H1 (cell line): Measurements from ENCODE around the gene CAMSAP1. TPM values are rescaled to one million over a fixed set of nuclear protein-coding genes. Genes with fewer than 3 reads are reported as not detected.

ENCODE experiments used
- CTCF ChIA-PET: fragments of 300-600 bp; sonication (Branson Sonifier 250); formaldehyde crosslinking; loops from one replicate; lab custom pipeline; 2021; ENCODE audit not compliant: partially characterized antibody; lab: Charles Lee
- POLR2A ChIA-PET: fragments of 300-600 bp; sonication (Branson Sonifier 250); formaldehyde crosslinking; loops from one replicate; lab custom pipeline; 2021; ENCODE audit warnings: inconsistent platforms; ENCODE audit not compliant: partially characterized antibody; lab: Charles Lee
- DNase-seq, 2 experiments: peaks; one replicate each; pipeline versions ENCODE4 v3.0.0 to v3.0.0-alpha.2; 2010 to 2022; ENCODE audit warnings: low spot score in 2 of 2, low read depth in 1 of 2, mixed read lengths in 1 of 2
- FAIRE-seq: peaks from 2 replicates; lab custom pipeline; 2011; peaks lifted over from hg19 to GRCh38; lab: Jason Lieb, UNC
- H2AFZ ChIP-seq: 2 replicates; pipeline ENCODE4 v1.8.1; 2012; ENCODE audit warnings: low read length, inconsistent platforms
- H2AK5ac ChIP-seq: 2 replicates; pipeline ENCODE4 v1.6.1; 2013; ENCODE audit warnings: low read depth, low read length
- H2BK120ac ChIP-seq: replicated peaks from 2 replicates; pipeline ENCODE3; 2013; ENCODE audit warnings: low read depth, low read length, inconsistent platforms
- H2BK12ac ChIP-seq: 2 replicates; pipeline ENCODE4 v1.6.1; 2013; ENCODE audit warnings: low read depth, low read length
- H2BK15ac ChIP-seq: 2 replicates; pipeline ENCODE4 v1.6.1; 2013; ENCODE audit warnings: low read length
- H2BK20ac ChIP-seq: 2 replicates; pipeline ENCODE4 v1.6.1; 2013; ENCODE audit warnings: low read length
- H2BK5ac ChIP-seq: 2 replicates; pipeline ENCODE4 v1.6.1; 2013; ENCODE audit warnings: low read depth, low read length
- H3K14ac ChIP-seq: 2 replicates; pipeline ENCODE4 v1.6.1; 2013; ENCODE audit warnings: inconsistent platforms; ENCODE audit not compliant: insufficient read length
- H3K18ac ChIP-seq: 2 replicates; pipeline ENCODE4 v1.6.1; 2013; ENCODE audit warnings: low read length; ENCODE audit errors: extremely low read depth
- H3K23ac ChIP-seq: 2 replicates; pipeline ENCODE4 v1.6.1; 2013; ENCODE audit warnings: inconsistent platforms; ENCODE audit not compliant: insufficient read length
- H3K23me2 ChIP-seq: 2 replicates; pipeline ENCODE4 v1.6.1; 2013; ENCODE audit warnings: low read depth, low read length
- H3K27ac ChIP-seq: 2 replicates; pipeline ENCODE4 v1.6.1; 2011; ENCODE audit warnings: low read depth, low read length, inconsistent platforms
- H3K27me3 ChIP-seq, 4 experiments: replicated peaks in 1 of 4; 1 replicate in 1 of 4; 2 replicates in 3 of 4; pipeline versions ENCODE4 v1.6.1 to v1.8.1; 2011 to 2013; ENCODE audit warnings: low read length in 3 of 4, mild to moderate bottlenecking in 3 of 4, inconsistent platforms in 2 of 4, mixed read lengths in 2 of 4, moderate library complexity in 1 of 4; ENCODE audit not compliant: control insufficient read depth in 3 of 4, insufficient read depth in 3 of 4; ENCODE audit errors: extremely low read depth in 1 of 4
- H3K36me3 ChIP-seq, 4 experiments: 2 replicates each; pipeline versions ENCODE4 v1.6.1 to v1.8.1; 2011 to 2013; ENCODE audit warnings: mild to moderate bottlenecking in 4 of 4, low read length in 3 of 4, moderate library complexity in 2 of 4, control low read depth in 1 of 4, inconsistent platforms in 1 of 4; ENCODE audit not compliant: insufficient read depth in 4 of 4, control insufficient read depth in 2 of 4
- H3K4ac ChIP-seq: replicated peaks from 2 replicates; pipeline ENCODE3; 2013; ENCODE audit warnings: low read length, low read depth, mixed read lengths, inconsistent platforms; ENCODE audit not compliant: insufficient read length
- H3K4me1 ChIP-seq, 4 experiments: replicated peaks in 1 of 4; 1 replicate in 1 of 4; 2 replicates in 3 of 4; pipeline versions ENCODE4 v1.6.1 to v1.8.1; 2011 to 2013; ENCODE audit warnings: low read length in 3 of 4, inconsistent platforms in 2 of 4, mixed read lengths in 1 of 4; ENCODE audit not compliant: insufficient read depth in 4 of 4, control insufficient read depth in 3 of 4
- H3K4me2 ChIP-seq, 2 experiments: 2 replicates each; pipeline versions ENCODE4 v1.6.1 to v1.8.1; 2011 to 2013; ENCODE audit warnings: low read depth in 2 of 2, low read length in 2 of 2, control low read depth in 1 of 2, inconsistent platforms in 1 of 2, mild to moderate bottlenecking in 1 of 2; ENCODE audit not compliant: insufficient read depth in 1 of 2
- H3K4me3 ChIP-seq, 4 experiments: fragments of 200-600, 300-600 bp in 1 of 4; sonication (generic), shearing (Covaris generic), sonication (Bioruptor Twin) in 1 of 4; 2 replicates each; pipeline versions ENCODE4 v1.5.1 to v1.8.1; 2011 to 2016; ENCODE audit warnings: low read length in 4 of 4, low read depth in 3 of 4, control low read depth in 2 of 4, inconsistent platforms in 2 of 4, mild to moderate bottlenecking in 2 of 4, mixed read lengths in 1 of 4, moderate library complexity in 1 of 4; ENCODE audit not compliant: insufficient read depth in 2 of 4; ENCODE audit errors: extremely low read depth in 1 of 4
- H3K56ac ChIP-seq: replicated peaks from 2 replicates; pipeline ENCODE3; 2013; ENCODE audit warnings: low read depth, mild to moderate bottlenecking, mixed read lengths, low read length, inconsistent platforms; ENCODE audit not compliant: insufficient read length
- H3K79me1 ChIP-seq: 2 replicates; pipeline ENCODE4 v1.6.1; 2013; ENCODE audit warnings: low read depth, low read length, control low read depth
- H3K79me2 ChIP-seq, 2 experiments: 2 replicates each; pipeline versions ENCODE4 v1.6.1 to v1.8.1; 2012 to 2013; ENCODE audit warnings: low read length in 2 of 2, mild to moderate bottlenecking in 2 of 2, inconsistent platforms in 1 of 2; ENCODE audit not compliant: insufficient read depth in 2 of 2, control insufficient read depth in 1 of 2
- H3K9ac ChIP-seq, 4 experiments: replicated peaks in 1 of 4; 1 replicate in 1 of 4; 2 replicates in 3 of 4; pipeline versions ENCODE4 v1.6.1 to v1.8.1; 2011 to 2013; ENCODE audit warnings: low read depth in 3 of 4, low read length in 3 of 4, control low read depth in 2 of 4, mild to moderate bottlenecking in 2 of 4, moderate library complexity in 2 of 4, inconsistent platforms in 1 of 4; ENCODE audit errors: extremely low read depth in 1 of 4
- H3K9me3 ChIP-seq, 2 experiments: 2 replicates each; pipeline versions ENCODE4 v1.6.1 to v1.8.1; 2012 to 2013; ENCODE audit warnings: mild to moderate bottlenecking in 2 of 2, moderate library complexity in 2 of 2, control low read depth in 1 of 2, inconsistent platforms in 1 of 2, low read depth in 1 of 2, low read length in 1 of 2, mixed read lengths in 1 of 2; ENCODE audit not compliant: insufficient read depth in 2 of 2
- H4K20me1 ChIP-seq, 2 experiments: replicated peaks in 1 of 2; 2 replicates each; pipeline versions ENCODE3 to v1.8.1; 2011 to 2013; ENCODE audit warnings: inconsistent platforms in 2 of 2, low read length in 2 of 2, mild to moderate bottlenecking in 1 of 2; ENCODE audit not compliant: insufficient read depth in 2 of 2, control insufficient read depth in 1 of 2
- H4K5ac ChIP-seq: 2 replicates; pipeline ENCODE4 v1.6.1; 2013; ENCODE audit warnings: low read length, low read depth, mixed read lengths, inconsistent platforms; ENCODE audit not compliant: insufficient read length
- H4K8ac ChIP-seq: 2 replicates; pipeline ENCODE4 v1.8.0; 2013; ENCODE audit warnings: mild to moderate bottlenecking, moderate library complexity, low read length, inconsistent platforms; ENCODE audit not compliant: insufficient read depth; ENCODE audit errors: extremely low read depth
- H4K91ac ChIP-seq: replicated peaks from 2 replicates; pipeline ENCODE3; 2013; ENCODE audit warnings: low read length, mixed read lengths, inconsistent platforms; ENCODE audit not compliant: insufficient read length
- SP1 ChIP-seq: IDR thresholded peaks from 2 replicates; pipeline ENCODE4 v1.6.1; 2011; ENCODE audit warnings: low read depth, low read length
- ZNF274 ChIP-seq: IDR thresholded peaks from 2 replicates; pipeline ENCODE4 v1.7.0; 2012; ENCODE audit warnings: low read length, borderline replicate concordance; ENCODE audit errors: extremely low read depth
- WGBS, 2 experiments: shearing (Covaris generic) in 1 of 2; methylation state at CpG; one replicate each; pipeline versions ENCODE4 v1.1.6 to v1.1.7; 2013 to 2015; ENCODE audit warnings: low lambda C conversion rate in 2 of 2, mixed read lengths in 2 of 2, inconsistent platforms in 1 of 2, low coverage in 1 of 2, missing lambda C conversion rate in 1 of 2; ENCODE audit not compliant: insufficient replicate concordance in 2 of 2, insufficient coverage in 1 of 2, insufficient read length in 1 of 2; ENCODE audit errors: extremely low coverage in 1 of 2, missing lambda C conversion rate in 1 of 2; 5-methylcytosine and 5-hydroxymethylcytosine counted together
- polyA plus RNA-seq, 7 experiments: library from polyadenylated mRNA; depleted of rRNA in 3 of 7; stranded (reverse) in 5 of 7; unstranded in 2 of 7; fragments of >200 nt in 5 of 7; fragments of 200-250 nt in 2 of 7; gene quantifications; 1 replicate in 5 of 7; 2 replicates in 1 of 7; 4 replicates in 1 of 7; pipeline versions ENCODE4 v1.2.1 to v1.2.3, GENCODE V29; 2011 to 2013; ENCODE audit warnings: missing spikeins in 2 of 7, mixed read lengths in 2 of 7
- total RNA-seq: library from RNA; stranded (reverse); fragmentation: NEBNext Ultra II Directional; extraction: Animal tissue kit (Norgen Biotek cat#: 25700); gene quantifications from 2 replicates; pipeline ENCODE4 v1.2.1, GENCODE V29; 2021
- TF ChIP-seq, protein P1 (sequence below), 3 experiments: IDR thresholded peaks; 1 replicate in 2 of 3; 2 replicates in 1 of 3; pipeline versions ENCODE4 v1.5.1 to v1.6.1; 2011; ENCODE audit warnings: low read length in 3 of 3, mild to moderate bottlenecking in 3 of 3, inconsistent platforms in 2 of 3, low read depth in 1 of 3, moderate library complexity in 1 of 3; ENCODE audit not compliant: insufficient read depth in 1 of 3; ENCODE audit errors: control extremely low read depth in 1 of 3

Gene CAMSAP1
- total and polyA plus RNA-seq, 2 of the 8 experiments (the other 6 are each of a cell fraction or from before 2014, with no cell fraction given), result 13.4 to 44.0 TPM

DNA sequence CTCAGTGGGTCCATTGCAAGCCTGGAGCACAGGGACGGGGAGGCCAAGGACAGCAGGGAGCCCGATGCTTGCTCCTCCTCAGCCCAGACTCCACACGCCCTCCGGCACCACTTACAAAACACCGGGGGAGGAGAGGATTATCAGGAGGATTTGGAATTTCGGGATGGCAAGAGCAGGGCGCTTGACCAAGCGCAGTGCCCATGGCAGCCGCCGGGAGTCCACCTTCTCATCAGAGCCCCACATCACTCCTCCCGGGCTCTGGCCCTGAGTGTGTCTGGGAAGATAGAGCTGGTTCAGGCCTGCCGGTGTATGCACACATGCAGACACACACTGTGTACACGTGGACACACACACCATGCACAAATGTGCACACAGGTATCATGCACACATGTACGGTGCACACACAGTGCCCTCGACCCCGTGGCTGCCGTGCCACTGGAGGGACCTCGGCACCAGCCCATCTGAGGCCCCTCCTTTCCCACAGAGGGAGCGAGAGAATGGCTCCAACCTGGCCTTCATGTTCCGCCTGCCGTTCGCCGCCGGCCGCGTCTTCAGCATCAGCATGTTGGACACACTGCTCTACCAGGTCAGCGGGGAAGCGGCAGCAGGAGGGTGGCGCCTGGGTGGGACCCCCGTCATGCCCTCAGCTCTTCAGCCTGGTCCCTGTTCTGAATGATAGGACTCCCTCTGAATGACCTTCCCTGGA lies 123.7 kb downstream of the CAMSAP1 start:
- POLR2A ChIA-PET, result no interaction called here

More for the DNA sequence above, 123.7 kb downstream of the CAMSAP1 start:
- Histone ChIP-seq H2BK12ac (0 out of 2 replicates have a peak overlapping the region, but pooled peaks have one; percentile 60), H3K4me3 (no peak overlapping the region), H3K23ac (no peak overlapping the region), H3K36me3 (no peaks in the 10 kb centered on the region), H3K9ac (no peak overlapping the region), H2BK20ac (no peak overlapping the region), H2AK5ac (no peak overlapping the region), H4K20me1 (no peaks in the 10 kb centered on the region), H2BK120ac (no peak overlapping the region), H3K27ac (no peak overlapping the region), H3K14ac (no peak overlapping the region), H3K4ac (no peak overlapping the region), H4K91ac (no peak overlapping the region), H3K56ac (no peak overlapping the region), H3K27me3 (no peaks in the 10 kb centered on the region), H3K23me2 (no peaks in the 10 kb centered on the region), H4K5ac (no peak overlapping the region), H2AFZ (no peak overlapping the region), H3K79me1 (no peaks in the 10 kb centered on the region), H3K9me3 (no peaks in the 10 kb centered on the region), H3K4me1 (no peaks in the 10 kb centered on the region; a peak in 1 of 7 replicates), H3K79me2 (no peaks in the 10 kb centered on the region), H4K8ac (no peak overlapping the region), H3K18ac (no peak overlapping the region), H2BK15ac (0 out of 2 replicates have a peak overlapping the region, but pooled peaks have one; percentile 61), H2BK5ac (no peak overlapping the region), H3K4me2 (no peak overlapping the region)
- WGBS, 2 experiments, result 85% methylated on average over 30 of the region's 30 CpGs; no CpG with 5 or more reads in 1 of the 2 experiments
- DNase-seq (no peak), FAIRE-seq (no peak)
- CTCF ChIA-PET, result interaction anchor here (0.6 to 1.6 kb wide), 5 partner anchors 61 to 169 kb away, joined by 3 to 5 read pairs (median 3); no protein-coding TSS in a partner anchor
- no peak for TF ChIP-seq ZNF274
- TF ChIP-seq SP1, result no peak
- TF ChIP-seq, protein P1, sequence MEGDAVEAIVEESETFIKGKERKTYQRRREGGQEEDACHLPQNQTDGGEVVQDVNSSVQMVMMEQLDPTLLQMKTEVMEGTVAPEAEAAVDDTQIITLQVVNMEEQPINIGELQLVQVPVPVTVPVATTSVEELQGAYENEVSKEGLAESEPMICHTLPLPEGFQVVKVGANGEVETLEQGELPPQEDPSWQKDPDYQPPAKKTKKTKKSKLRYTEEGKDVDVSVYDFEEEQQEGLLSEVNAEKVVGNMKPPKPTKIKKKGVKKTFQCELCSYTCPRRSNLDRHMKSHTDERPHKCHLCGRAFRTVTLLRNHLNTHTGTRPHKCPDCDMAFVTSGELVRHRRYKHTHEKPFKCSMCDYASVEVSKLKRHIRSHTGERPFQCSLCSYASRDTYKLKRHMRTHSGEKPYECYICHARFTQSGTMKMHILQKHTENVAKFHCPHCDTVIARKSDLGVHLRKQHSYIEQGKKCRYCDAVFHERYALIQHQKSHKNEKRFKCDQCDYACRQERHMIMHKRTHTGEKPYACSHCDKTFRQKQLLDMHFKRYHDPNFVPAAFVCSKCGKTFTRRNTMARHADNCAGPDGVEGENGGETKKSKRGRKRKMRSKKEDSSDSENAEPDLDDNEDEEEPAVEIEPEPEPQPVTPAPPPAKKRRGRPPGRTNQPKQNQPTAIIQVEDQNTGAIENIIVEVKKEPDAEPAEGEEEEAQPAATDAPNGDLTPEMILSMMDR (IDR thresholded peaks at IDR 0.05; ENCODE audit: control extremely low read depth in 1 of 3, insufficient read depth in 1 of 3, low read depth in 1 of 3, low read length in 3 of 3), result peak in 1 of 3 experiments; percentile 11; a peak in 1 of 4 replicates
